AG04450 (cell line): ENCODE measurements around the gene ZDHHC16. TPM values are rescaled to one million over a fixed set of nuclear protein-coding genes. Genes with fewer than 3 reads are reported as not detected.
A peak's percentile ranks its signal among the peaks of the same experiment; 100 is the strongest.

Source experiments
- CTCF ChIA-PET: fragments of 300-600, 350-600 bp; formaldehyde crosslinking; extraction: SDS; loops from one replicate; lab custom pipeline; 2022; ENCODE audit warnings: antibody characterized with exemption, inconsistent platforms; lab: Charles Lee
- POLR2A ChIA-PET: fragments of 350-600 bp; formaldehyde crosslinking; extraction: SDS; loops from one replicate; lab custom pipeline; 2021; ENCODE audit warnings: antibody characterized with exemption, inconsistent platforms; lab: Yijun Ruan, JAX
- DNase-seq: peaks from one replicate; pipeline ENCODE4 v3.0.0-alpha.2; 2011; ENCODE audit warnings: low read depth, low spot score
- H3K27ac ChIP-seq: one replicate; pipeline ENCODE4 v1.5.1; 2012; ENCODE audit warnings: low read depth, low read length, control low read depth
- H3K27me3 ChIP-seq: one replicate; pipeline ENCODE4 v1.6.0; 2012; ENCODE audit warnings: low read length; ENCODE audit not compliant: control insufficient read depth, insufficient read depth
- H3K4me3 ChIP-seq: 2 replicates; pipeline ENCODE4 v1.5.1; 2011; ENCODE audit warnings: mild to moderate bottlenecking, low read depth, low read length, control low read depth
- H3K9me3 ChIP-seq: 2 replicates; pipeline ENCODE4 v1.5.1; 2012; ENCODE audit warnings: low read length; ENCODE audit not compliant: control insufficient read depth, insufficient read depth
- CTCF ChIP-seq: IDR thresholded peaks from 2 replicates; pipeline ENCODE4 v1.5.1; 2011; ENCODE audit warnings: low read depth, low read length, control low read depth, inconsistent platforms
- polyA plus RNA-seq: library from polyadenylated mRNA; depleted of rRNA; stranded (reverse); fragments of >200 nt; gene quantifications from 2 replicates; pipeline ENCODE4 v1.2.3, GENCODE V29; 2011

Gene ZDHHC16
- polyA plus RNA-seq, 1 experiment: 64.5 TPM

- CTCF ChIA-PET: interaction anchor here (2.4 kb wide), 1 partner anchor 10 kb away, joined by 12 read pairs; no protein-coding TSS in a partner anchor
These were observed 8.5 kb downstream of the ZDHHC16 start for GRCh38 chr10:97454330-97455036.

GRCh38 chr10:97456034-97456685, 10.2 kb downstream of the ZDHHC16 start:
- Histone ChIP-seq H3K9me3 (no peaks in the 10 kb centered on the region), H3K27me3 (no peaks in the 10 kb centered on the region), H3K4me3 (no peak overlapping the region), H3K27ac (peak overlapping the region; percentile 2)
- no peak for DNase-seq
- TF ChIP-seq CTCF: no peak
- ChIA-PET CTCF (interaction anchor here (0.6 to 2.6 kb wide), 4 partner anchors 8 to 279 kb away, joined by 3 to 12 read pairs (median 6); no protein-coding TSS in a partner anchor), POLR2A (no interaction called here)

More at GRCh38 chr10:97454330-97455036, 8.5 kb downstream of the ZDHHC16 start:
- DNase-seq: no peak
- peak overlapping the region; percentile 52 for H3K27ac ChIP-seq
- POLR2A ChIA-PET: interaction anchor here (0.7 kb wide), 1 partner anchor 114 kb away, joined by 3 read pairs; no protein-coding TSS in a partner anchor
- H3K27me3 ChIP-seq: no peaks in the 10 kb centered on the region
- H3K4me3 ChIP-seq: no peak overlapping the region
- no peaks in the 10 kb centered on the region for H3K9me3 ChIP-seq
- TF ChIP-seq CTCF: no peak

- ChIA-PET CTCF (interaction anchor here (0.6 to 2.6 kb wide), 3 partner anchors 97 to 270 kb away, joined by 3 to 9 read pairs (median 4); no protein-coding TSS in a partner anchor), POLR2A (no interaction called here)
- no peak for TF ChIP-seq CTCF
- H3K27ac ChIP-seq: no peak overlapping the region
- no peak for DNase-seq
- H3K9me3 ChIP-seq: no peaks in the 10 kb centered on the region
- H3K4me3 ChIP-seq: no peak overlapping the region
- H3K27me3 ChIP-seq: no peaks in the 10 kb centered on the region
These were observed 10.7 kb downstream of the ZDHHC16 start for GRCh38 chr10:97456686-97457065.

- Histone ChIP-seq H3K27me3 (no peaks in the 10 kb centered on the region), H3K9me3 (no peaks in the 10 kb centered on the region), H3K27ac (no peak overlapping the region), H3K4me3 (no peak overlapping the region)
- no peak for TF ChIP-seq CTCF
- POLR2A ChIA-PET: no interaction called here
- DNase-seq: no peak
- CTCF ChIA-PET: no interaction called here
These were observed 13.1 kb downstream of the ZDHHC16 start for GRCh38 chr10:97459111-97459510.

GRCh38 chr10:97459933-97460332, 14.0 kb downstream of the ZDHHC16 start:
- no peak for TF ChIP-seq CTCF
- H3K9me3 ChIP-seq: no peaks in the 10 kb centered on the region
- no peak overlapping the region for H3K4me3 ChIP-seq
- ChIA-PET POLR2A (no interaction called here), CTCF (no interaction called here)
- H3K27ac ChIP-seq: no peak overlapping the region
- no peak for DNase-seq
- H3K27me3 ChIP-seq: no peaks in the 10 kb centered on the region
